Sigmoid colon (tissue), 4 donors: ENCODE data around the gene PPT1.

Source experiments
- EP300 ChIP-seq, 4 donors: sonication (generic); formaldehyde crosslinking; IDR thresholded peaks; one replicate each; pipeline ENCODE4 v1.6.1; 2017; ENCODE audit warnings: antibody characterized with exemption in 4 of 4
- POLR2A ChIP-seq, 2 donors: fragments of 450-650 bp; IDR thresholded peaks; one replicate each; pipeline ENCODE4 v1.6.1; 2016; ENCODE audit warnings: antibody characterized with exemption in 2 of 2, mild to moderate bottlenecking in 2 of 2, moderate library complexity in 2 of 2
- POLR2AphosphoS5 ChIP-seq, 4 donors: sonication (generic); formaldehyde crosslinking; IDR thresholded peaks; one replicate each; pipeline ENCODE4 v1.6.1; 2017; ENCODE audit warnings: antibody characterized with exemption in 4 of 4
- TF ChIP-seq, protein P1 (sequence below), 4 experiments: fragments of 450-650 bp in 3 of 4; fragments of 200-600 bp in 1 of 4; IDR thresholded peaks; one replicate each; pipeline ENCODE4 v1.5.1; 2016 to 2019; ENCODE audit warnings: antibody characterized with exemption in 4 of 4, mild to moderate bottlenecking in 3 of 4, moderate library complexity in 2 of 4

DNA sequence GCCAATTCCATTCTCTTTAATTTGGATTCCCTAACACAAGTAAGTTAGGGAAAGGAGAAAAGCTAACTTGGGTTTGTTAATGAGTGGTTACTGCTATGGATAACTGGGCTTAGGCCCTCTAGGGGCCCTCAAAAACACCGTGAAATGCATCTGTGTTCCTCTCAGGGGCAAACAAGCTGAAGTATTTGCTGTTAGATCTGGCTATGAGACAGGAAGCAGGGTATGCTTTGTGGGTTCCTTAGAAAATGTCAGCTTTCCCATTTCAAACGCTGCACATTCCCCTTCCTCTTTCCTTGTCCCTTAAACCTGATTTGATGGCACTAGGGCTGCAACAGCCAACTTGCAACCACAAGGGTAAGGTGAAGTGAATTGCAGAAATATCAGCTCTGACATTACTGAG lies 62.2 kb downstream of the PPT1 start:
- TF ChIP-seq, protein P1, sequence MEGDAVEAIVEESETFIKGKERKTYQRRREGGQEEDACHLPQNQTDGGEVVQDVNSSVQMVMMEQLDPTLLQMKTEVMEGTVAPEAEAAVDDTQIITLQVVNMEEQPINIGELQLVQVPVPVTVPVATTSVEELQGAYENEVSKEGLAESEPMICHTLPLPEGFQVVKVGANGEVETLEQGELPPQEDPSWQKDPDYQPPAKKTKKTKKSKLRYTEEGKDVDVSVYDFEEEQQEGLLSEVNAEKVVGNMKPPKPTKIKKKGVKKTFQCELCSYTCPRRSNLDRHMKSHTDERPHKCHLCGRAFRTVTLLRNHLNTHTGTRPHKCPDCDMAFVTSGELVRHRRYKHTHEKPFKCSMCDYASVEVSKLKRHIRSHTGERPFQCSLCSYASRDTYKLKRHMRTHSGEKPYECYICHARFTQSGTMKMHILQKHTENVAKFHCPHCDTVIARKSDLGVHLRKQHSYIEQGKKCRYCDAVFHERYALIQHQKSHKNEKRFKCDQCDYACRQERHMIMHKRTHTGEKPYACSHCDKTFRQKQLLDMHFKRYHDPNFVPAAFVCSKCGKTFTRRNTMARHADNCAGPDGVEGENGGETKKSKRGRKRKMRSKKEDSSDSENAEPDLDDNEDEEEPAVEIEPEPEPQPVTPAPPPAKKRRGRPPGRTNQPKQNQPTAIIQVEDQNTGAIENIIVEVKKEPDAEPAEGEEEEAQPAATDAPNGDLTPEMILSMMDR (IDR thresholded peaks at IDR 0.05) = no peak
- no peak for TF ChIP-seq POLR2AphosphoS5 (IDR thresholded peaks at IDR 0.05)
- no peak for TF ChIP-seq POLR2A (IDR thresholded peaks at IDR 0.05)
- TF ChIP-seq EP300 (IDR thresholded peaks at IDR 0.05) = no peak
